ENCODE measurements around the gene STK32C.

- TF ChIP-seq CTCF (IDR thresholded peaks at IDR 0.05) (no peak), POLR2A (IDR thresholded peaks at IDR 0.05) (no peak)
These were observed 55.3 kb downstream of the STK32C start for GRCh38 chr10:132252412-132252811.
